HG03196 (cell line): ENCODE measurements around the gene OXER1.

Experiments used
- ATAC-seq: cut with Tn5 transposase; IDR thresholded peaks from one replicate; pipeline ENCODE4 v1.9.1; 2021; ENCODE audit not compliant: unreplicated experiment

The OXER1 gene

GRCh38 chr2:42770288-42771131, 6.6 kb upstream of the OXER1 start:
- no peak for ATAC-seq

GRCh38 chr2:42769583-42770287, 5.8 kb upstream of the OXER1 start:
- ATAC-seq: no peak

- ATAC-seq: no peak
These were observed 4.8 kb upstream of the OXER1 start for GRCh38 chr2:42768706-42769256.

- ATAC-seq: no peak
These were observed 4.2 kb upstream of the OXER1 start for GRCh38 chr2:42767899-42768705.

GRCh38 chr2:42767080-42767898, 3.4 kb upstream of the OXER1 start:
- no peak for ATAC-seq

- no peak for ATAC-seq
These were observed 1.8 kb upstream of the OXER1 start for GRCh38 chr2:42765686-42766085.

GRCh38 chr2:42764901-42765300, 966 bp upstream of the OXER1 start:
- no peak for ATAC-seq

GRCh38 chr2:42762823-42763804, 821 bp downstream of the OXER1 start:
- no peak for ATAC-seq

GRCh38 chr2:42762155-42762554, 1.8 kb downstream of the OXER1 start:
- no peak for ATAC-seq

- ATAC-seq: no peak
These were observed 2.4 kb downstream of the OXER1 start for GRCh38 chr2:42761554-42761953.

- no peak for ATAC-seq
These were observed 5.2 kb downstream of the OXER1 start for GRCh38 chr2:42758751-42759150.

GRCh38 chr2:42757981-42758740, 5.8 kb downstream of the OXER1 start:
- no peak for ATAC-seq

- ATAC-seq: no peak
These were observed 6.9 kb downstream of the OXER1 start for GRCh38 chr2:42756966-42757513.

GRCh38 chr2:42756150-42756775, 7.7 kb downstream of the OXER1 start:
- no peak for ATAC-seq

GRCh38 chr2:42755191-42755880, 8.6 kb downstream of the OXER1 start:
- no peak for ATAC-seq

GRCh38 chr2:42754776-42755140, 9.2 kb downstream of the OXER1 start:
- ATAC-seq: no peak
